Activated B cell treated with CpG ODN at 0.5 μM for 24 hours (primary cell): ENCODE results near the gene SEL1L3. TPM values are rescaled to one million over a fixed set of nuclear protein-coding genes. Genes with fewer than 3 reads are reported as not detected.
A peak's percentile ranks its signal among the peaks of the same experiment; 100 is the strongest.

Experiments used
- ATAC-seq: fragments of 200-7000 bp; cut with Tn5 transposase; one replicate; pipeline ENCODE4 v1.10.0; 2021; ENCODE audit warnings: low read depth, mild to moderate bottlenecking, moderate library complexity
- CTCF ChIA-PET: fragments of 350-600 bp; sonication (Branson Sonifier 250); formaldehyde crosslinking; loops from one replicate; lab custom pipeline; 2021; ENCODE audit warnings: antibody characterized with exemption; lab: Charles Lee
- POLR2A ChIA-PET: fragments of 350-600 bp; sonication (Branson Sonifier 250); formaldehyde crosslinking; loops from one replicate; lab custom pipeline; 2021; ENCODE audit warnings: antibody characterized with exemption; lab: Charles Lee
- DNase-seq: peaks from one replicate; pipeline ENCODE4 v3.0.0; 2022
- H3K27ac Mint-ChIP-seq: one replicate; pipeline ENCODE4 v1.8.0; 2020; ENCODE audit warnings: mixed read lengths
- H3K27me3 Mint-ChIP-seq: one replicate; pipeline ENCODE4 v1.8.0; 2021; ENCODE audit warnings: mixed read lengths
- H3K36me3 Mint-ChIP-seq: one replicate; pipeline ENCODE4 v1.8.0; 2021; ENCODE audit warnings: low read depth, mixed read lengths
- H3K4me1 Mint-ChIP-seq: one replicate; pipeline ENCODE4 v1.8.0; 2021; ENCODE audit warnings: mixed read lengths
- H3K4me3 Mint-ChIP-seq: one replicate; pipeline ENCODE4 v1.8.0; 2020; ENCODE audit warnings: mild to moderate bottlenecking, mixed read lengths
- H3K9me3 Mint-ChIP-seq: one replicate; pipeline ENCODE4 v1.8.0; 2020; ENCODE audit warnings: mixed read lengths
- intact Hi-C: fragments of 100-400 bp; cut with micrococcal nuclease; formaldehyde crosslinking; loops from one replicate; pipeline ENCODE4 v1.15.1; 2024
- total RNA-seq: library from RNA; stranded (reverse); gene quantifications from 2 replicates; pipeline ENCODE4 v1.2.3, GENCODE V29; 2022
- TF ChIP-seq, protein P1 (sequence below): fragments of 200-600 bp; IDR thresholded peaks from one replicate; pipeline ENCODE4 v1.8.0; 2022; ENCODE audit warnings: antibody characterized with exemption, mild to moderate bottlenecking

SEL1L3 gene
- total RNA-seq, 1 donor from 2014 or later: 113 TPM

- ChIA-PET CTCF (no interaction called here), POLR2A (interaction anchor here (0.6 kb wide), 1 partner anchor 83 kb away, joined by 7 read pairs; no protein-coding TSS in a partner anchor)
- Mint-ChIP-seq H3K27ac (no peak overlapping the region), H3K36me3 (peaks cover 92% of the 10 kb centered on the region), H3K27me3 (no peaks in the 10 kb centered on the region), H3K9me3 (no peaks in the 10 kb centered on the region), H3K4me3 (no peak overlapping the region), H3K4me1 (no peaks in the 10 kb centered on the region)
- TF ChIP-seq, protein P1, sequence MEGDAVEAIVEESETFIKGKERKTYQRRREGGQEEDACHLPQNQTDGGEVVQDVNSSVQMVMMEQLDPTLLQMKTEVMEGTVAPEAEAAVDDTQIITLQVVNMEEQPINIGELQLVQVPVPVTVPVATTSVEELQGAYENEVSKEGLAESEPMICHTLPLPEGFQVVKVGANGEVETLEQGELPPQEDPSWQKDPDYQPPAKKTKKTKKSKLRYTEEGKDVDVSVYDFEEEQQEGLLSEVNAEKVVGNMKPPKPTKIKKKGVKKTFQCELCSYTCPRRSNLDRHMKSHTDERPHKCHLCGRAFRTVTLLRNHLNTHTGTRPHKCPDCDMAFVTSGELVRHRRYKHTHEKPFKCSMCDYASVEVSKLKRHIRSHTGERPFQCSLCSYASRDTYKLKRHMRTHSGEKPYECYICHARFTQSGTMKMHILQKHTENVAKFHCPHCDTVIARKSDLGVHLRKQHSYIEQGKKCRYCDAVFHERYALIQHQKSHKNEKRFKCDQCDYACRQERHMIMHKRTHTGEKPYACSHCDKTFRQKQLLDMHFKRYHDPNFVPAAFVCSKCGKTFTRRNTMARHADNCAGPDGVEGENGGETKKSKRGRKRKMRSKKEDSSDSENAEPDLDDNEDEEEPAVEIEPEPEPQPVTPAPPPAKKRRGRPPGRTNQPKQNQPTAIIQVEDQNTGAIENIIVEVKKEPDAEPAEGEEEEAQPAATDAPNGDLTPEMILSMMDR: no peak
- intact Hi-C loops: no loop called here
- ATAC-seq (no peak), DNase-seq (no peak)
Measured at GRCh38 chr4:25818876-25819275, 43.9 kb downstream of the SEL1L3 start.

GRCh38 chr4:25818371-25818871, 44.4 kb downstream of the SEL1L3 start:
- POLR2A ChIA-PET: no interaction called here
- Mint-ChIP-seq H3K36me3 (peaks cover 92% of the 10 kb centered on the region), H3K9me3 (no peaks in the 10 kb centered on the region), H3K4me1 (no peaks in the 10 kb centered on the region), H3K27ac (no peak overlapping the region), H3K4me3 (no peak overlapping the region), H3K27me3 (no peaks in the 10 kb centered on the region)
- intact Hi-C loops: no loop called here
- DNase-seq (no peak), ATAC-seq (no peak)
- TF ChIP-seq, protein P1: no peak
- CTCF ChIA-PET: no interaction called here

DNA sequence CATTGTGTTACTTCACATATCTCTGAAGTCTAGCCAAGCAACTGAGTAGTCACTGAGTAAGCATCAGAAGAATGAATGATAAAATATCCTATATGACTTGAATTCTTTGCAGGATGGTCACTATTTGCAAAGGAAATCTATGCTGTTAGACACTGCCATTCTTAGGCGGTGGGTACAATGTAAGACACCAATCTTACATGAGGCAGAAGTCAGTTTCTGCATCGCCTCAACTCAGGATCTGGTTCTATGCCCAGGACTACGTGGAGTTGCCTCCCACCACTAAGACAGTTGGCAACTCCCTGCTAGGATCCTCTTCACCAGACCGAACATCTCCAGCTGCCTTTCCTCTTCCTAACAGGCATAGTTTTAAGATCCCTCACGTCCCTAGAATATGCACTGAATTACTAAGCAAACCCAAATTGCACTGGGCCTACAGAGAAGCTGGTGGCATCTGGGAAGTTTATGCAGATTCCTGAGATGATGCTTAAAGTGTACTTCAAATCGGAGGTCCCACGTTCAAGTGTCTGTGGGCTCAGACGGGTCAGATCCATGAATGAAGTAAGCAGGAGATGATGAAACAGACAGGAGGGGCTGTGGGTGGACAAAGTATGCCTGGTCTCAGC, 45.6 kb downstream of the SEL1L3 start:
- H3K27ac Mint-ChIP-seq: no peak overlapping the region
- ATAC-seq (no peak), DNase-seq (no peak)
- no peak overlapping the region for H3K4me3 Mint-ChIP-seq
- no peaks in the 10 kb centered on the region for H3K27me3 Mint-ChIP-seq
- no peaks in the 10 kb centered on the region for H3K4me1 Mint-ChIP-seq
- ChIA-PET CTCF (no interaction called here), POLR2A (no interaction called here)
- no peaks in the 10 kb centered on the region for H3K9me3 Mint-ChIP-seq
- intact Hi-C loops: no loop called here
- peaks cover 95% of the 10 kb centered on the region for H3K36me3 Mint-ChIP-seq
- TF ChIP-seq, protein P1: no peak

- ChIA-PET POLR2A (no interaction called here), CTCF (no interaction called here)
- no peaks in the 10 kb centered on the region for H3K27me3 Mint-ChIP-seq
- H3K27ac Mint-ChIP-seq: peak overlapping the region; percentile 3
- intact Hi-C loops: no loop called here
- TF ChIP-seq, protein P1: no peak
- no peaks in the 10 kb centered on the region for H3K4me1 Mint-ChIP-seq
- no peak for DNase-seq
- ATAC-seq: no peak
- H3K36me3 Mint-ChIP-seq: peaks cover 95% of the 10 kb centered on the region
- H3K9me3 Mint-ChIP-seq: no peaks in the 10 kb centered on the region
- H3K4me3 Mint-ChIP-seq: no peak overlapping the region
Measured at GRCh38 chr4:25816591-25817058, 46.2 kb downstream of the SEL1L3 start.

DNA sequence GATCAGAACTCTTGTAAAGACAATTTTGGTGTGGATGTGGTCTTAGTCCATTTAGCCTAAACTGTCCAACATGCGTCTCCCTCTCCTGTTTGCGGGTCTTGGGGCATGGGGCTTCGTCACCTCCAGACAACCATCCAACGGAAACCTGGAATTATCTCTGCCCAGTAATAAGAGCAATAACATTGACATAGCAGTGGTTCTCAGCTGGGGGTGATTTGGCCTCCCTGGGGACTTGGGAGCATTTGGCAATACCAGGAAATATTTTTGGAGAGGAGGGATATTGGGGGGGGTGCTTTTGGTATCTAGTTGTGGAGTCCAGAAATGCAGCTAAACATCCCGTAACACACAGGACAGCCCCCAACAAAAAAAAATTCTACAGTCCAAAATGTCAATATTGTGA, 47.2 kb downstream of the SEL1L3 start:
- intact Hi-C loops: no loop called here
- Mint-ChIP-seq H3K36me3 (peaks cover 96% of the 10 kb centered on the region), H3K4me3 (no peak overlapping the region), H3K27ac (no peak overlapping the region), H3K4me1 (no peaks in the 10 kb centered on the region), H3K9me3 (no peaks in the 10 kb centered on the region), H3K27me3 (no peaks in the 10 kb centered on the region)
- DNase-seq: no peak
- CTCF ChIA-PET: no interaction called here
- ATAC-seq: no peak
- TF ChIP-seq, protein P1: no peak
- POLR2A ChIA-PET: no interaction called here
